Activated B cell treated with CpG ODN at 0.5 μM for 24 hours (primary cell): ENCODE measurements around the gene TUBB. TPM values are rescaled to one million over a fixed set of nuclear protein-coding genes. Genes with fewer than 3 reads are reported as not detected.
A peak's percentile ranks its signal among the peaks of the same experiment; 100 is the strongest.
"Not testable (repeated sequence)": the region's sequence is repeated elsewhere in the genome, so short reads cannot be mapped to it uniquely, and the experiment has no call there.

ENCODE experiments used
- ATAC-seq: fragments of 200-7000 bp; cut with Tn5 transposase; one replicate; pipeline ENCODE4 v1.10.0; 2021; ENCODE audit warnings: low read depth, mild to moderate bottlenecking, moderate library complexity
- CTCF ChIA-PET: fragments of 350-600 bp; sonication (Branson Sonifier 250); formaldehyde crosslinking; loops from one replicate; lab custom pipeline; 2021; ENCODE audit warnings: antibody characterized with exemption; lab: Charles Lee
- POLR2A ChIA-PET: fragments of 350-600 bp; sonication (Branson Sonifier 250); formaldehyde crosslinking; loops from one replicate; lab custom pipeline; 2021; ENCODE audit warnings: antibody characterized with exemption; lab: Charles Lee
- DNase-seq: peaks from one replicate; pipeline ENCODE4 v3.0.0; 2022
- H3K27ac Mint-ChIP-seq: one replicate; pipeline ENCODE4 v1.8.0; 2020; ENCODE audit warnings: mixed read lengths
- H3K27me3 Mint-ChIP-seq: one replicate; pipeline ENCODE4 v1.8.0; 2021; ENCODE audit warnings: mixed read lengths
- H3K36me3 Mint-ChIP-seq: one replicate; pipeline ENCODE4 v1.8.0; 2021; ENCODE audit warnings: low read depth, mixed read lengths
- H3K4me1 Mint-ChIP-seq: one replicate; pipeline ENCODE4 v1.8.0; 2021; ENCODE audit warnings: mixed read lengths
- H3K4me3 Mint-ChIP-seq: one replicate; pipeline ENCODE4 v1.8.0; 2020; ENCODE audit warnings: mild to moderate bottlenecking, mixed read lengths
- H3K9me3 Mint-ChIP-seq: one replicate; pipeline ENCODE4 v1.8.0; 2020; ENCODE audit warnings: mixed read lengths
- CTCF ChIP-seq: fragments of 200-600 bp; IDR thresholded peaks from one replicate; pipeline ENCODE4 v1.8.0; 2022; ENCODE audit warnings: antibody characterized with exemption, mild to moderate bottlenecking
- intact Hi-C: fragments of 100-400 bp; cut with micrococcal nuclease; formaldehyde crosslinking; loops from one replicate; pipeline ENCODE4 v1.15.1; 2024
- total RNA-seq: library from RNA; stranded (reverse); gene quantifications from 2 replicates; pipeline ENCODE4 v1.2.3, GENCODE V29; 2022

TUBB gene
- total RNA-seq, 1 donor from 2014 or later = 700 TPM

- no peak overlapping the region for H3K27ac Mint-ChIP-seq
- H3K4me3 Mint-ChIP-seq = no peak overlapping the region
- no peak for TF ChIP-seq CTCF
- H3K36me3 Mint-ChIP-seq = peaks cover 57% of the 10 kb centered on the region
- no peak for ATAC-seq
- H3K9me3 Mint-ChIP-seq = no peaks in the 10 kb centered on the region
- POLR2A ChIA-PET = interaction anchor here (1.7 to 22.6 kb wide), 2 partner anchors 18 to 36 kb away, joined by 5 to 697 read pairs; partner anchors contain the start of gene DHX16
- peaks cover 43% of the 10 kb centered on the region for H3K4me1 Mint-ChIP-seq
- CTCF ChIA-PET = interaction anchor here (1.0 kb wide), 1 partner anchor 35 kb away, joined by 4 read pairs; no protein-coding TSS in a partner anchor
- DNase-seq = no peak
- no peaks in the 10 kb centered on the region for H3K27me3 Mint-ChIP-seq
- intact Hi-C loops = no loop called here
Measured at GRCh38 chr6:30714263-30714662, 5.9 kb upstream of the TUBB start.

GRCh38 chr6:30716879-30717128 lies 3.3 kb upstream of the TUBB start:
- TF ChIP-seq CTCF = no peak
- CTCF ChIA-PET = interaction anchor here (0.7 to 3.1 kb wide), 6 partner anchors 14 to 175 kb away, joined by 3 to 22 read pairs (median 6); no protein-coding TSS in a partner anchor
- POLR2A ChIA-PET = interaction anchor here (0.6 to 22.6 kb wide), 25 partner anchors 11 to 977 kb away, joined by 3 to 697 read pairs (median 5); partner anchors contain the start of genes ABCF1, DHX16, GNL1 and GTF2H4
- ATAC-seq (no peak), DNase-seq (no peak)
- Mint-ChIP-seq H3K27me3 (no peaks in the 10 kb centered on the region), H3K27ac (peak overlapping the region; percentile 99), H3K4me3 (peak overlapping the region; percentile 99), H3K4me1 (peaks cover 57% of the 10 kb centered on the region), H3K36me3 (peaks cover 51% of the 10 kb centered on the region), H3K9me3 (no peaks in the 10 kb centered on the region)
- intact Hi-C loops = loop anchor here (1.0 kb wide), 4 partner anchors 30 to 161 kb away; partner anchors contain the start of genes GNL1, MRPS18B and PPP1R10

GRCh38 chr6:30717129-30717844 lies 2.9 kb upstream of the TUBB start, which contains the start of gene MDC1:
MDC1 (minus strand) TSS chr6:30717281; CDS start chr6:30715175, 2,106 bp downstream.
- Mint-ChIP-seq H3K27me3 (no peaks in the 10 kb centered on the region), H3K9me3 (no peaks in the 10 kb centered on the region), H3K36me3 (peaks cover 49% of the 10 kb centered on the region), H3K27ac (peak within 1 kb of the TSS; percentile 99), H3K4me3 (peak within 1 kb of the TSS; percentile 99), H3K4me1 (peaks cover 57% of the 10 kb centered on the region)
- intact Hi-C loops = loop anchor here (1.0 kb wide), 4 partner anchors 30 to 161 kb away; partner anchors contain the start of genes GNL1, MRPS18B and PPP1R10
- ATAC-seq (peak; percentile 73), DNase-seq (peak; percentile 91)
- no peak for TF ChIP-seq CTCF
- POLR2A ChIA-PET = interaction anchor here (0.5 to 22.6 kb wide), 30 partner anchors 13 to 1022 kb away, joined by 3 to 697 read pairs (median 4); partner anchors contain the start of genes ABCF1, DHX16, GNL1 and GTF2H4
- CTCF ChIA-PET = interaction anchor here (0.7 to 3.1 kb wide), 6 partner anchors 14 to 175 kb away, joined by 3 to 22 read pairs (median 6); no protein-coding TSS in a partner anchor

- not testable (repeated sequence) for H3K9me3 Mint-ChIP-seq, DNase-seq, ATAC-seq, H3K27me3 Mint-ChIP-seq
- CTCF ChIA-PET = interaction anchor here (1.0 to 20.0 kb wide), 6 partner anchors 30 to 176 kb away, joined by 3 to 576 read pairs (median 14); partner anchors contain the start of gene DHX16
- POLR2A ChIA-PET = interaction anchor here (0.5 to 22.6 kb wide), 20 partner anchors 13 to 392 kb away, joined by 3 to 697 read pairs (median 6); partner anchors contain the start of genes ABCF1, DHX16, MRPS18B and NRM
- H3K4me3 Mint-ChIP-seq = peak overlapping the region; percentile 99
- intact Hi-C loops = loop anchor here (1.0 kb wide), 4 partner anchors 31 to 162 kb away; partner anchors contain the start of genes GNL1, MRPS18B and PPP1R10
- peaks cover 65% of the 10 kb centered on the region for H3K4me1 Mint-ChIP-seq
- peaks cover 48% of the 10 kb centered on the region for H3K36me3 Mint-ChIP-seq
- peak overlapping the region; percentile 99 for H3K27ac Mint-ChIP-seq
Measured at GRCh38 chr6:30717845-30718720, 2.1 kb upstream of the TUBB start.

GRCh38 chr6:30719356-30719755 lies 796 bp upstream of the TUBB start:
- no peaks in the 10 kb centered on the region for H3K27me3 Mint-ChIP-seq
- intact Hi-C loops = no loop called here
- H3K4me1 Mint-ChIP-seq = peaks cover 73% of the 10 kb centered on the region
- no peak for TF ChIP-seq CTCF
- peak overlapping the region; percentile 99 for H3K4me3 Mint-ChIP-seq
- DNase-seq (no peak), ATAC-seq (no peak)
- POLR2A ChIA-PET = interaction anchor here (0.7 to 22.6 kb wide), 7 partner anchors 22 to 484 kb away, joined by 3 to 697 read pairs (median 11); partner anchors contain the start of genes DHX16, MRPS18B, NRM and PPP1R10
- CTCF ChIA-PET = interaction anchor here (3.1 to 20.0 kb wide), 2 partner anchors 31 to 41 kb away, joined by 22 to 576 read pairs; partner anchors contain the start of gene DHX16
- peak overlapping the region; percentile 97 for H3K27ac Mint-ChIP-seq
- H3K9me3 Mint-ChIP-seq = no peaks in the 10 kb centered on the region
- H3K36me3 Mint-ChIP-seq = peaks cover 50% of the 10 kb centered on the region
